GM23338 (cell line): ENCODE data around the gene BTBD3. TPM values are rescaled to one million over a fixed set of nuclear protein-coding genes. Genes with fewer than 3 reads are reported as not detected.
A peak's percentile ranks its signal among the peaks of the same experiment; 100 is the strongest.

ENCODE experiments used
- ATAC-seq: fragments of 200-7000 bp; cut with Tn5 transposase; 3 replicates; pipeline ENCODE4 v1.9.1; 2020
- DNase-seq: peaks from one replicate; pipeline ENCODE4 v3.0.0-alpha.2; 2015; ENCODE audit warnings: low spot score
- H2AFZ ChIP-seq: fragments of 200-600 bp; sonication (generic); 2 replicates; pipeline ENCODE4 v1.8.0; 2016; ENCODE audit warnings: antibody characterized with exemption, mild to moderate bottlenecking, moderate library complexity
- H3F3A ChIP-seq: fragments of 200-600 bp; sonication (generic); replicated peaks from 2 replicates; pipeline ENCODE4 v1.8.0; 2017; ENCODE audit warnings: antibody characterized with exemption, mixed run types, low read depth
- H3K27ac ChIP-seq: fragments of 200-600 bp; sonication (generic); 2 replicates; pipeline ENCODE4 v1.6.1; 2016; ENCODE audit warnings: low read depth
- H3K27me3 ChIP-seq: fragments of 200-600 bp; sonication (generic); 2 replicates; pipeline ENCODE4 v1.8.0; 2016; ENCODE audit warnings: mild to moderate bottlenecking, mixed run types, moderate library complexity; ENCODE audit not compliant: insufficient read depth
- H3K36me3 ChIP-seq: fragments of 200-600 bp; sonication (generic); 2 replicates; pipeline ENCODE4 v1.8.0; 2016; ENCODE audit warnings: mild to moderate bottlenecking; ENCODE audit not compliant: insufficient read depth
- H3K4me1 ChIP-seq: fragments of 200-600 bp; sonication (generic); 2 replicates; pipeline ENCODE4 v1.8.0; 2016; ENCODE audit warnings: mild to moderate bottlenecking, moderate library complexity; ENCODE audit not compliant: insufficient read depth
- H3K4me2 ChIP-seq: fragments of 200-600 bp; sonication (generic); 2 replicates; pipeline ENCODE4 v1.7.1; 2017; ENCODE audit warnings: mixed run types
- H3K4me3 ChIP-seq: fragments of 200-600 bp; sonication (generic); 2 replicates; pipeline ENCODE4 v1.6.1; 2016; ENCODE audit warnings: mixed run types
- H3K79me2 ChIP-seq: fragments of 200-600 bp; sonication (generic); replicated peaks from 2 replicates; pipeline ENCODE4 v1.8.0; 2017; ENCODE audit warnings: mild to moderate bottlenecking; ENCODE audit not compliant: insufficient read depth
- H3K9me2 ChIP-seq: fragments of 200-600 bp; sonication (generic); 2 replicates; pipeline ENCODE4 v1.8.0; 2017; ENCODE audit not compliant: insufficient read depth
- H4K20me1 ChIP-seq: fragments of 200-600 bp; sonication (generic); replicated peaks from 2 replicates; pipeline ENCODE4 v1.8.0; 2017; ENCODE audit warnings: mild to moderate bottlenecking; ENCODE audit not compliant: insufficient read depth
- H3K27ac Mint-ChIP-seq: 2 replicates; pipeline ENCODE4 v1.8.0; 2020; ENCODE audit warnings: inconsistent platforms, mild to moderate bottlenecking, moderate library complexity, mixed read lengths
- H3K27me3 Mint-ChIP-seq: 3 replicates; pipeline ENCODE4 v1.8.0; 2022; ENCODE audit warnings: low read depth, mild to moderate bottlenecking, moderate library complexity, mixed read lengths, inconsistent platforms; ENCODE audit not compliant: insufficient read depth, poor library complexity
- H3K36me3 Mint-ChIP-seq: 3 replicates; pipeline ENCODE4 v1.8.0; 2021; ENCODE audit warnings: low read depth, mild to moderate bottlenecking, inconsistent platforms, moderate library complexity, mixed read lengths
- H3K4me1 Mint-ChIP-seq: 3 replicates; pipeline ENCODE4 v1.8.0; 2020; ENCODE audit warnings: mild to moderate bottlenecking, inconsistent platforms, mixed read lengths
- H3K4me3 Mint-ChIP-seq: 3 replicates; pipeline ENCODE4 v1.8.0; 2021; ENCODE audit warnings: moderate library complexity, mild to moderate bottlenecking, inconsistent platforms, mixed read lengths
- H3K9me3 Mint-ChIP-seq: 3 replicates; pipeline ENCODE4 v1.8.0; 2020; ENCODE audit warnings: moderate library complexity, mild to moderate bottlenecking, inconsistent platforms, mixed read lengths
- CREB1 ChIP-seq: fragments of 250-450 bp; sonication (Bioruptor Pico); IDR thresholded peaks from 2 replicates; pipeline ENCODE4 v1.5.0; 2020; ENCODE audit warnings: low read depth, mild to moderate bottlenecking, moderate library complexity
- EZH2 ChIP-seq: fragments of 200-600 bp; sonication (generic); IDR thresholded peaks from one replicate; pipeline ENCODE4 v1.8.0; 2017; ENCODE audit warnings: antibody characterized with exemption, mild to moderate bottlenecking, low read depth; ENCODE audit not compliant: unreplicated experiment
- EZH2phosphoT487 ChIP-seq: fragments of 200-600 bp; sonication (generic); IDR thresholded peaks from one replicate; pipeline ENCODE4 v1.8.1; 2018; ENCODE audit warnings: antibody characterized with exemption; ENCODE audit not compliant: unreplicated experiment
- JUNB ChIP-seq: IDR thresholded peaks from one replicate; pipeline ENCODE4 v1.6.1; 2016; ENCODE audit warnings: antibody characterized with exemption; ENCODE audit not compliant: unreplicated experiment
- NANOG ChIP-seq: IDR thresholded peaks from 2 replicates; pipeline ENCODE4 v1.6.1; 2016; ENCODE audit warnings: antibody characterized with exemption, borderline replicate concordance
- POLR2AphosphoS5 ChIP-seq: IDR thresholded peaks from 2 replicates; pipeline ENCODE4 v1.6.1; 2016; ENCODE audit warnings: antibody characterized with exemption, low read depth
- REST ChIP-seq: IDR thresholded peaks from one replicate; pipeline ENCODE4 v1.6.1; 2018; ENCODE audit warnings: antibody characterized with exemption; ENCODE audit not compliant: unreplicated experiment
- STAT1 ChIP-seq: IDR thresholded peaks from one replicate; pipeline ENCODE4 v1.6.1; 2016; ENCODE audit warnings: antibody characterized with exemption; ENCODE audit not compliant: unreplicated experiment
- ZNF114 ChIP-seq: fragments of 250-450 bp; sonication (Bioruptor Pico); IDR thresholded peaks from 2 replicates; pipeline ENCODE4 v1.5.0; 2020; ENCODE audit warnings: mild to moderate bottlenecking, moderate library complexity
- ZNF331 ChIP-seq: fragments of 250-450 bp; sonication (Bioruptor Pico); IDR thresholded peaks from 2 replicates; pipeline ENCODE4 v1.5.0; 2020; ENCODE audit warnings: low read depth, mild to moderate bottlenecking, moderate library complexity
- polyA plus RNA-seq: library from polyadenylated mRNA; unstranded; fragments of >200 nt; fragmentation: Nextera tagmentation; extraction: Ambion mirVana; gene quantifications from 2 replicates; pipeline ENCODE4 v1.2.1, GENCODE V29; 2016
- total RNA-seq: library from RNA; depleted of rRNA; stranded (reverse); fragments of >200 nt; shearing (Covaris generic); gene quantifications from 2 replicates; pipeline ENCODE4 v1.2.3, GENCODE V29; 2014
- TF ChIP-seq, protein P1 (sequence below): fragments of 250-450 bp; sonication (Bioruptor Pico); IDR thresholded peaks from 2 replicates; pipeline ENCODE4 v1.5.0; 2020; ENCODE audit warnings: mild to moderate bottlenecking, moderate library complexity
- TF ChIP-seq, protein P2 (sequence below): IDR thresholded peaks from 2 replicates; pipeline ENCODE4 v1.6.1; 2016; ENCODE audit warnings: antibody characterized with exemption

BTBD3 gene
- total and polyA plus RNA-seq, 2 experiments from 2014 or later, result 11.8 to 45.1 TPM

DNA sequence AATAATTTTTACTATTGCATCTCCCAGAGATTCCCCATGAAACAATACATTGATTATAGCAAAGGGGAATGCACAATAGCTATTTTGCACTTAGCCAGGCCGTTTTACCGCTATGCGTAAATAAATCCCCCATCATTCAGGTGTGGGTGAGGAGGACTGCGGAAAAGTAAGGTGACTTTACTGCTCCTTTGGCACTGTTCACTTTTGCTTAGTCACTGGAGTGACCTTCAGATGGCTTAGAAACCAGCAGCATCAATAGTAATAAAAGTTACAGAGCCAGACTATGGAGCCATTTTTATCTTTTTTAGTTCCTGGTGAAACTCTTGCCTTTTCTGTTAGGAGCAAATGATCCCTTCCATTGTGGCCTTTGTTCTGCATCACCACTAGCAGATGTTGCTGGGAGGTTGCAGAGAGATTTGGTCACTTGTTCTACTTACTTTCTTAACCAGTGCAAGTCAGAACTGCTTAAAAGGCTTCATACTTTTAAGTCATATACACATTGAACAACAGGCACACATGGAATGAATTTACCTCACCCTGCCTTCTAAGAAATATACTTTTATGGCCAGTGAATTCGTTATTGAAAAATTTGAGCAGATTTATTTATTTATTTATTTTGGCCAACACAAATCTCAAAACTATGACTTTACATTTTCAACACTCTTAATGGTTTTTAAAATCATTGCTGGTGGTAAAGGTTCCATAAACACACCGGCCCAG is 12.1 kb upstream of the BTBD3 start (continued):
- TF ChIP-seq, protein P1, sequence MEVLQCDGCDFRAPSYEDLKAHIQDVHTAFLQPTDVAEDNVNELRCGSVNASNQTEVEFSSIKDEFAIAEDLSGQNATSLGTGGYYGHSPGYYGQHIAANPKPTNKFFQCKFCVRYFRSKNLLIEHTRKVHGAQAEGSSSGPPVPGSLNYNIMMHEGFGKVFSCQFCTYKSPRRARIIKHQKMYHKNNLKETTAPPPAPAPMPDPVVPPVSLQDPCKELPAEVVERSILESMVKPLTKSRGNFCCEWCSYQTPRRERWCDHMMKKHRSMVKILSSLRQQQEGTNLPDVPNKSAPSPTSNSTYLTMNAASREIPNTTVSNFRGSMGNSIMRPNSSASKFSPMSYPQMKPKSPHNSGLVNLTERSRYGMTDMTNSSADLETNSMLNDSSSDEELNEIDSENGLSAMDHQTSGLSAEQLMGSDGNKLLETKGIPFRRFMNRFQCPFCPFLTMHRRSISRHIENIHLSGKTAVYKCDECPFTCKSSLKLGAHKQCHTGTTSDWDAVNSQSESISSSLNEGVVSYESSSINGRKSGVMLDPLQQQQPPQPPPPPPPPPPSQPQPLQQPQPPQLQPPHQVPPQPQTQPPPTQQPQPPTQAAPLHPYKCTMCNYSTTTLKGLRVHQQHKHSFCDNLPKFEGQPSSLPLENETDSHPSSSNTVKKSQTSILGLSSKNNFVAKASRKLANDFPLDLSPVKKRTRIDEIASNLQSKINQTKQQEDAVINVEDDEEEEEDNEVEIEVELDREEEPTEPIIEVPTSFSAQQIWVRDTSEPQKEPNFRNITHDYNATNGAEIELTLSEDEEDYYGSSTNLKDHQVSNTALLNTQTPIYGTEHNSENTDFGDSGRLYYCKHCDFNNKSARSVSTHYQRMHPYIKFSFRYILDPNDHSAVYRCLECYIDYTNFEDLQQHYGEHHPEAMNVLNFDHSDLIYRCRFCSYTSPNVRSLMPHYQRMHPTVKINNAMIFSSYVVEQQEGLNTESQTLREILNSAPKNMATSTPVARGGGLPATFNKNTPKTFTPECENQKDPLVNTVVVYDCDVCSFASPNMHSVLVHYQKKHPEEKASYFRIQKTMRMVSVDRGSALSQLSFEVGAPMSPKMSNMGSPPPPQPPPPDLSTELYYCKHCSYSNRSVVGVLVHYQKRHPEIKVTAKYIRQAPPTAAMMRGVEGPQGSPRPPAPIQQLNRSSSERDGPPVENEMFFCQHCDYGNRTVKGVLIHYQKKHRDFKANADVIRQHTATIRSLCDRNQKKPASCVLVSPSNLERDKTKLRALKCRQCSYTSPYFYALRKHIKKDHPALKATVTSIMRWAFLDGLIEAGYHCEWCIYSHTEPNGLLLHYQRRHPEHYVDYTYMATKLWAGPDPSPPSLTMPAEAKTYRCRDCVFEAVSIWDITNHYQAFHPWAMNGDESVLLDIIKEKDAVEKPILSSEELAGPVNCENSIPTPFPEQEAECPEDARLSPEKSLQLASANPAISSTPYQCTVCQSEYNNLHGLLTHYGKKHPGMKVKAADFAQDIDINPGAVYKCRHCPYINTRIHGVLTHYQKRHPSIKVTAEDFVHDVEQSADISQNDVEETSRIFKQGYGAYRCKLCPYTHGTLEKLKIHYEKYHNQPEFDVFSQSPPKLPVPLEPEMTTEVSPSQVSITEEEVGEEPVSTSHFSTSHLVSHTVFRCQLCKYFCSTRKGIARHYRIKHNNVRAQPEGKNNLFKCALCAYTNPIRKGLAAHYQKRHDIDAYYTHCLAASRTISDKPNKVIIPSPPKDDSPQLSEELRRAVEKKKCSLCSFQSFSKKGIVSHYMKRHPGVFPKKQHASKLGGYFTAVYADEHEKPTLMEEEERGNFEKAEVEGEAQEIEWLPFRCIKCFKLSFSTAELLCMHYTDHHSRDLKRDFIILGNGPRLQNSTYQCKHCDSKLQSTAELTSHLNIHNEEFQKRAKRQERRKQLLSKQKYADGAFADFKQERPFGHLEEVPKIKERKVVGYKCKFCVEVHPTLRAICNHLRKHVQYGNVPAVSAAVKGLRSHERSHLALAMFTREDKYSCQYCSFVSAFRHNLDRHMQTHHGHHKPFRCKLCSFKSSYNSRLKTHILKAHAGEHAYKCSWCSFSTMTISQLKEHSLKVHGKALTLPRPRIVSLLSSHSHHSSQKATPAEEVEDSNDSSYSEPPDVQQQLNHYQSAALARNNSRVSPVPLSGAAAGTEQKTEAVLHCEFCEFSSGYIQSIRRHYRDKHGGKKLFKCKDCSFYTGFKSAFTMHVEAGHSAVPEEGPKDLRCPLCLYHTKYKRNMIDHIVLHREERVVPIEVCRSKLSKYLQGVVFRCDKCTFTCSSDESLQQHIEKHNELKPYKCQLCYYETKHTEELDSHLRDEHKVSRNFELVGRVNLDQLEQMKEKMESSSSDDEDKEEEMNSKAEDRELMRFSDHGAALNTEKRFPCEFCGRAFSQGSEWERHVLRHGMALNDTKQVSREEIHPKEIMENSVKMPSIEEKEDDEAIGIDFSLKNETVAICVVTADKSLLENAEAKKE (CRISPR knock-in tag), result no peak
- no peak for TF ChIP-seq EZH2
- no peak for TF ChIP-seq ZNF331
- TF ChIP-seq NANOG, result no peak

DNA sequence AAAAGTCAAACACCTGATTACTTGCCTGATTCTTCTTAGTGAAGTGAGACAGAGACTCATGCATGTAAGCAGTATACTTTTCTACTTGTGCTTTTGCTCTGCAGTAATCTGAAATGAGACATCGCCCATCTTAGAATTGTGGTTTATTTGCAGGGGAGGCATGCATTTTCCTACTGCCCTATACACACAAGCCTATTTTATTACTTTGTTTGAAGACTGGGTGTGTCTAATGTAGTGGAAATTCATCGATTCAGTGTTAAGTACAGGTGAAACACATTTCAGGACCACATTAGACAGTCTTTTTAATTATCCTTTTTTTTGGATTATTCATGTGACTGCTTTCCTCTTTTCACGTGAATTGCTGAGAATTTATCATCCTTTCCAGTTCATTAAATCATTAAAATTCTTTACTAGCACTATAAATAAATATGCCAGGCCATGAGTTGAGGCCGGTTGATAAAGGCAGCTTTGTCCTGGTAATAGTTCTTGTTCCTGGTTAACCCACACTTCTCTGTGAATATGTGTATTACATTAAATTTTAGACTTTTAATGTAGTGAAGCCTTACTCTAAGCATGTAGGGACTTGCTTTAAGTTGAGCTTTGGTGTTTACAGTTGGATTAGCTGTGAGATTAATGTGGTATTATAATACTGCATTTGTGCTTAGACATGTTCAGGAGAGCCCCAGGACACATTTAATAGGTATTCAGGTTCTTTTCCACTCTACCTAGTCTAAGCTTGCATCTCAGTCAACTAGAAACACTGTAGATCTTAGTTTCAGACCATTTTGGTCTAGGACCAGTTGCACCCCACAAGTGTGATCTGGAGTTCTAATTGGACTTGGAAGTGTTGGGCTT is 10.8 kb upstream of the BTBD3 start:
- H3K36me3 ChIP-seq, result no peaks in the 10 kb centered on the region; the same call in 1 of the 2 replicates
- Mint-ChIP-seq H3K4me1 (peaks cover 32% of the 10 kb centered on the region), H3K36me3 (peaks cover 6% of the 10 kb centered on the region; the same call in 2 of the 3 replicates), H3K27ac (peak overlapping the region; percentile 3; the same call in 1 of the 2 replicates), H3K4me3 (no peak overlapping the region), H3K9me3 (no peaks in the 10 kb centered on the region), H3K27me3 (no peaks in the 10 kb centered on the region)
- H3K4me1 ChIP-seq, result 0 out of 2 replicates have a peak, but pooled peaks cover 1% of the 10 kb centered on the region
- H3F3A ChIP-seq, result no peaks in the 10 kb centered on the region
- H3K27me3 ChIP-seq, result no peaks in the 10 kb centered on the region
- DNase-seq, result no peak
- H3K9me2 ChIP-seq, result no peaks in the 10 kb centered on the region
- no peak overlapping the region for H3K4me2 ChIP-seq
- H3K79me2 ChIP-seq, result peaks cover 100% of the 10 kb centered on the region
- H2AFZ ChIP-seq, result no peak overlapping the region
- 0 out of 2 replicates have a peak, but pooled peaks cover 6% of the 10 kb centered on the region for H4K20me1 ChIP-seq
- no peak overlapping the region for H3K4me3 ChIP-seq
- H3K27ac ChIP-seq, result no peak overlapping the region
- no peak for ATAC-seq
- TF ChIP-seq JUNB, result no peak
- TF ChIP-seq POLR2AphosphoS5, result no peak
- no peak for TF ChIP-seq STAT1
- no peak for TF ChIP-seq CREB1 (CRISPR knock-in tag)
- TF ChIP-seq NANOG, result no peak
- no peak for TF ChIP-seq REST
- no peak for TF ChIP-seq EZH2
- TF ChIP-seq, protein P2, sequence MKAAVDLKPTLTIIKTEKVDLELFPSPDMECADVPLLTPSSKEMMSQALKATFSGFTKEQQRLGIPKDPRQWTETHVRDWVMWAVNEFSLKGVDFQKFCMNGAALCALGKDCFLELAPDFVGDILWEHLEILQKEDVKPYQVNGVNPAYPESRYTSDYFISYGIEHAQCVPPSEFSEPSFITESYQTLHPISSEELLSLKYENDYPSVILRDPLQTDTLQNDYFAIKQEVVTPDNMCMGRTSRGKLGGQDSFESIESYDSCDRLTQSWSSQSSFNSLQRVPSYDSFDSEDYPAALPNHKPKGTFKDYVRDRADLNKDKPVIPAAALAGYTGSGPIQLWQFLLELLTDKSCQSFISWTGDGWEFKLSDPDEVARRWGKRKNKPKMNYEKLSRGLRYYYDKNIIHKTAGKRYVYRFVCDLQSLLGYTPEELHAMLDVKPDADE, result no peak
- no peak for TF ChIP-seq EZH2phosphoT487
- TF ChIP-seq ZNF114, result no peak
